H1 (cell line): ENCODE results near the gene WDR37. TPM values are rescaled to one million over a fixed set of nuclear protein-coding genes. Genes with fewer than 3 reads are reported as not detected.

Source experiments
- CTCF ChIA-PET: fragments of 300-600 bp; sonication (Branson Sonifier 250); formaldehyde crosslinking; loops from one replicate; lab custom pipeline; 2021; ENCODE audit not compliant: partially characterized antibody; lab: Charles Lee
- POLR2A ChIA-PET: fragments of 300-600 bp; sonication (Branson Sonifier 250); formaldehyde crosslinking; loops from one replicate; lab custom pipeline; 2021; ENCODE audit warnings: inconsistent platforms; ENCODE audit not compliant: partially characterized antibody; lab: Charles Lee
- DNase-seq, 2 experiments: peaks; one replicate each; pipeline versions ENCODE4 v3.0.0 to v3.0.0-alpha.2; 2010 to 2022; ENCODE audit warnings: low spot score in 2 of 2, low read depth in 1 of 2, mixed read lengths in 1 of 2
- FAIRE-seq: peaks from 2 replicates; lab custom pipeline; 2011; peaks lifted over from hg19 to GRCh38; lab: Jason Lieb, UNC
- H2AFZ ChIP-seq: 2 replicates; pipeline ENCODE4 v1.8.1; 2012; ENCODE audit warnings: low read length, inconsistent platforms
- H2AK5ac ChIP-seq: 2 replicates; pipeline ENCODE4 v1.6.1; 2013; ENCODE audit warnings: low read depth, low read length
- H2BK120ac ChIP-seq: replicated peaks from 2 replicates; pipeline ENCODE3; 2013; ENCODE audit warnings: low read depth, low read length, inconsistent platforms
- H2BK12ac ChIP-seq: 2 replicates; pipeline ENCODE4 v1.6.1; 2013; ENCODE audit warnings: low read depth, low read length
- H2BK15ac ChIP-seq: 2 replicates; pipeline ENCODE4 v1.6.1; 2013; ENCODE audit warnings: low read length
- H2BK20ac ChIP-seq: 2 replicates; pipeline ENCODE4 v1.6.1; 2013; ENCODE audit warnings: low read length
- H2BK5ac ChIP-seq: 2 replicates; pipeline ENCODE4 v1.6.1; 2013; ENCODE audit warnings: low read depth, low read length
- H3K14ac ChIP-seq: 2 replicates; pipeline ENCODE4 v1.6.1; 2013; ENCODE audit warnings: inconsistent platforms; ENCODE audit not compliant: insufficient read length
- H3K18ac ChIP-seq: 2 replicates; pipeline ENCODE4 v1.6.1; 2013; ENCODE audit warnings: low read length; ENCODE audit errors: extremely low read depth
- H3K23ac ChIP-seq: 2 replicates; pipeline ENCODE4 v1.6.1; 2013; ENCODE audit warnings: inconsistent platforms; ENCODE audit not compliant: insufficient read length
- H3K23me2 ChIP-seq: 2 replicates; pipeline ENCODE4 v1.6.1; 2013; ENCODE audit warnings: low read depth, low read length
- H3K27ac ChIP-seq: 2 replicates; pipeline ENCODE4 v1.6.1; 2011; ENCODE audit warnings: low read depth, low read length, inconsistent platforms
- H3K27me3 ChIP-seq, 4 experiments: replicated peaks in 1 of 4; 1 replicate in 1 of 4; 2 replicates in 3 of 4; pipeline versions ENCODE4 v1.6.1 to v1.8.1; 2011 to 2013; ENCODE audit warnings: low read length in 3 of 4, mild to moderate bottlenecking in 3 of 4, inconsistent platforms in 2 of 4, mixed read lengths in 2 of 4, moderate library complexity in 1 of 4; ENCODE audit not compliant: control insufficient read depth in 3 of 4, insufficient read depth in 3 of 4; ENCODE audit errors: extremely low read depth in 1 of 4
- H3K36me3 ChIP-seq, 4 experiments: 2 replicates each; pipeline versions ENCODE4 v1.6.1 to v1.8.1; 2011 to 2013; ENCODE audit warnings: mild to moderate bottlenecking in 4 of 4, low read length in 3 of 4, moderate library complexity in 2 of 4, control low read depth in 1 of 4, inconsistent platforms in 1 of 4; ENCODE audit not compliant: insufficient read depth in 4 of 4, control insufficient read depth in 2 of 4
- H3K4ac ChIP-seq: replicated peaks from 2 replicates; pipeline ENCODE3; 2013; ENCODE audit warnings: low read length, low read depth, mixed read lengths, inconsistent platforms; ENCODE audit not compliant: insufficient read length
- H3K4me1 ChIP-seq, 4 experiments: replicated peaks in 1 of 4; 1 replicate in 1 of 4; 2 replicates in 3 of 4; pipeline versions ENCODE4 v1.6.1 to v1.8.1; 2011 to 2013; ENCODE audit warnings: low read length in 3 of 4, inconsistent platforms in 2 of 4, mixed read lengths in 1 of 4; ENCODE audit not compliant: insufficient read depth in 4 of 4, control insufficient read depth in 3 of 4
- H3K4me2 ChIP-seq, 2 experiments: 2 replicates each; pipeline versions ENCODE4 v1.6.1 to v1.8.1; 2011 to 2013; ENCODE audit warnings: low read depth in 2 of 2, low read length in 2 of 2, control low read depth in 1 of 2, inconsistent platforms in 1 of 2, mild to moderate bottlenecking in 1 of 2; ENCODE audit not compliant: insufficient read depth in 1 of 2
- H3K4me3 ChIP-seq, 4 experiments: fragments of 200-600, 300-600 bp in 1 of 4; sonication (generic), shearing (Covaris generic), sonication (Bioruptor Twin) in 1 of 4; 2 replicates each; pipeline versions ENCODE4 v1.5.1 to v1.8.1; 2011 to 2016; ENCODE audit warnings: low read length in 4 of 4, low read depth in 3 of 4, control low read depth in 2 of 4, inconsistent platforms in 2 of 4, mild to moderate bottlenecking in 2 of 4, mixed read lengths in 1 of 4, moderate library complexity in 1 of 4; ENCODE audit not compliant: insufficient read depth in 2 of 4; ENCODE audit errors: extremely low read depth in 1 of 4
- H3K56ac ChIP-seq: replicated peaks from 2 replicates; pipeline ENCODE3; 2013; ENCODE audit warnings: low read depth, mild to moderate bottlenecking, mixed read lengths, low read length, inconsistent platforms; ENCODE audit not compliant: insufficient read length
- H3K79me1 ChIP-seq: 2 replicates; pipeline ENCODE4 v1.6.1; 2013; ENCODE audit warnings: low read depth, low read length, control low read depth
- H3K79me2 ChIP-seq, 2 experiments: 2 replicates each; pipeline versions ENCODE4 v1.6.1 to v1.8.1; 2012 to 2013; ENCODE audit warnings: low read length in 2 of 2, mild to moderate bottlenecking in 2 of 2, inconsistent platforms in 1 of 2; ENCODE audit not compliant: insufficient read depth in 2 of 2, control insufficient read depth in 1 of 2
- H3K9ac ChIP-seq, 4 experiments: replicated peaks in 1 of 4; 1 replicate in 1 of 4; 2 replicates in 3 of 4; pipeline versions ENCODE4 v1.6.1 to v1.8.1; 2011 to 2013; ENCODE audit warnings: low read depth in 3 of 4, low read length in 3 of 4, control low read depth in 2 of 4, mild to moderate bottlenecking in 2 of 4, moderate library complexity in 2 of 4, inconsistent platforms in 1 of 4; ENCODE audit errors: extremely low read depth in 1 of 4
- H3K9me3 ChIP-seq, 2 experiments: 2 replicates each; pipeline versions ENCODE4 v1.6.1 to v1.8.1; 2012 to 2013; ENCODE audit warnings: mild to moderate bottlenecking in 2 of 2, moderate library complexity in 2 of 2, control low read depth in 1 of 2, inconsistent platforms in 1 of 2, low read depth in 1 of 2, low read length in 1 of 2, mixed read lengths in 1 of 2; ENCODE audit not compliant: insufficient read depth in 2 of 2
- H4K20me1 ChIP-seq, 2 experiments: replicated peaks in 1 of 2; 2 replicates each; pipeline versions ENCODE3 to v1.8.1; 2011 to 2013; ENCODE audit warnings: inconsistent platforms in 2 of 2, low read length in 2 of 2, mild to moderate bottlenecking in 1 of 2; ENCODE audit not compliant: insufficient read depth in 2 of 2, control insufficient read depth in 1 of 2
- H4K5ac ChIP-seq: 2 replicates; pipeline ENCODE4 v1.6.1; 2013; ENCODE audit warnings: low read length, low read depth, mixed read lengths, inconsistent platforms; ENCODE audit not compliant: insufficient read length
- H4K8ac ChIP-seq: 2 replicates; pipeline ENCODE4 v1.8.0; 2013; ENCODE audit warnings: mild to moderate bottlenecking, moderate library complexity, low read length, inconsistent platforms; ENCODE audit not compliant: insufficient read depth; ENCODE audit errors: extremely low read depth
- H4K91ac ChIP-seq: replicated peaks from 2 replicates; pipeline ENCODE3; 2013; ENCODE audit warnings: low read length, mixed read lengths, inconsistent platforms; ENCODE audit not compliant: insufficient read length
- KDM4A ChIP-seq: IDR thresholded peaks from one replicate; pipeline ENCODE4 v1.7.1; 2012; ENCODE audit warnings: low read depth, mild to moderate bottlenecking, moderate library complexity, low read length, inconsistent platforms; ENCODE audit not compliant: severe bottlenecking
- NANOG ChIP-seq: IDR thresholded peaks from 2 replicates; pipeline ENCODE4 v1.6.1; 2011; ENCODE audit warnings: low read length, low read depth, mild to moderate bottlenecking, inconsistent platforms; ENCODE audit not compliant: insufficient read depth, poor library complexity, severe bottlenecking
- POLR2A ChIP-seq, 2 experiments: IDR thresholded peaks; 1 replicate in 1 of 2; 2 replicates in 1 of 2; pipeline ENCODE4 v1.6.1; 2011; ENCODE audit warnings: low read depth in 2 of 2, low read length in 2 of 2, mild to moderate bottlenecking in 2 of 2; ENCODE audit errors: control extremely low read depth in 1 of 2
- YY1 ChIP-seq: IDR thresholded peaks from 2 replicates; pipeline ENCODE4 v1.6.1; 2011; ENCODE audit warnings: low read depth, mild to moderate bottlenecking, low read length
- WGBS, 2 experiments: shearing (Covaris generic) in 1 of 2; methylation state at CpG; one replicate each; pipeline versions ENCODE4 v1.1.6 to v1.1.7; 2013 to 2015; ENCODE audit warnings: low lambda C conversion rate in 2 of 2, mixed read lengths in 2 of 2, inconsistent platforms in 1 of 2, low coverage in 1 of 2, missing lambda C conversion rate in 1 of 2; ENCODE audit not compliant: insufficient replicate concordance in 2 of 2, insufficient coverage in 1 of 2, insufficient read length in 1 of 2; ENCODE audit errors: extremely low coverage in 1 of 2, missing lambda C conversion rate in 1 of 2; 5-methylcytosine and 5-hydroxymethylcytosine counted together
- polyA plus RNA-seq, 7 experiments: library from polyadenylated mRNA; depleted of rRNA in 3 of 7; stranded (reverse) in 5 of 7; unstranded in 2 of 7; fragments of >200 nt in 5 of 7; fragments of 200-250 nt in 2 of 7; gene quantifications; 1 replicate in 5 of 7; 2 replicates in 1 of 7; 4 replicates in 1 of 7; pipeline versions ENCODE4 v1.2.1 to v1.2.3, GENCODE V29; 2011 to 2013; ENCODE audit warnings: missing spikeins in 2 of 7, mixed read lengths in 2 of 7
- total RNA-seq: library from RNA; stranded (reverse); fragmentation: NEBNext Ultra II Directional; extraction: Animal tissue kit (Norgen Biotek cat#: 25700); gene quantifications from 2 replicates; pipeline ENCODE4 v1.2.1, GENCODE V29; 2021
- TF ChIP-seq, protein P1 (sequence below): IDR thresholded peaks from 2 replicates; pipeline ENCODE4 v1.6.1; 2011; ENCODE audit warnings: low read length, improper control_type of control experiment

WDR37 gene
- total and polyA plus RNA-seq, 2 of the 8 experiments (the other 6 are each of a cell fraction or from before 2014, with no cell fraction given): 9.6 to 12.0 TPM

DNA sequence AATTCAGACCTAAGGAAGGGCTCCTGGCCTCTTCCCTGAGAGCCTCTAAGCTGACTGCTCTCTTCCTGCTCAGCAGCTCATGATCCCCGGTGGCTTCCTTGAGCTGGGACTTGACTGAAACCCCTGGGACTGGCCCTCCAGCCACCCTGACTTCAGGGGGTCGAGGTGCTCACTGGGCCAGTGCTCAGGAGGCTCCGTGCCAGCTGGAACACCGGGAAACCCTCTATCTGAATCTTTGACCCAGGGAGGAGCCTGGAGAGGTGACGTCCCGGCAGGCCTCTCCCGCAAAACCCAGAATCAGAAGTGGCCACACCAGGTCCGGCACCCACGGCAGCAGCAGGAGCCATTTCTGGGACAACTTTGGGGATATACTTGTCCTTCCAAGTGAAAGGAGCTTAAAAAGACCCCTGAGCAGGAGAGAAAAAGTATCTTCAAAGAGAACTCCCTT lies 110.7 kb downstream of the WDR37 start:
- FAIRE-seq: no peak
- no peak overlapping the region for H2BK12ac ChIP-seq
- no peak overlapping the region for H3K4ac ChIP-seq
- no peaks in the 10 kb centered on the region for H3K79me2 ChIP-seq
- H2BK5ac ChIP-seq: no peak overlapping the region
- no peak overlapping the region for H3K4me2 ChIP-seq
- H3K18ac ChIP-seq: no peak overlapping the region
- no peaks in the 10 kb centered on the region for H3K23me2 ChIP-seq
- no peak overlapping the region for H2AFZ ChIP-seq
- no peak overlapping the region for H2BK120ac ChIP-seq
- no peaks in the 10 kb centered on the region for H3K36me3 ChIP-seq
- H4K20me1 ChIP-seq: peaks cover 0 to 3% of the 10 kb centered on the region in 2 experiments
- no peak overlapping the region for H3K4me3 ChIP-seq
- 91% methylated on average over 9 of the region's 9 CpGs; no CpG with 5 or more reads in 1 of the 2 experiments for WGBS, 2 experiments
- H3K9me3 ChIP-seq: no peaks in the 10 kb centered on the region
- no peak overlapping the region for H2BK20ac ChIP-seq
- H3K9ac ChIP-seq: no peak overlapping the region
- no peak overlapping the region for H4K5ac ChIP-seq
- H4K91ac ChIP-seq: no peak overlapping the region
- no peak overlapping the region for H2AK5ac ChIP-seq
- DNase-seq: no peak
- CTCF ChIA-PET: no interaction called here
- H3K23ac ChIP-seq: no peak overlapping the region
- POLR2A ChIA-PET: no interaction called here
- peaks cover 0 to 5% (median 0%) of the 10 kb centered on the region in 4 experiments; a peak in 2 of 7 replicates for H3K27me3 ChIP-seq
- no peak overlapping the region for H3K56ac ChIP-seq
- no peak overlapping the region for H4K8ac ChIP-seq
- no peaks in the 10 kb centered on the region for H3K79me1 ChIP-seq
- no peak overlapping the region for H2BK15ac ChIP-seq
- H3K14ac ChIP-seq: no peak overlapping the region
- no peak overlapping the region for H3K27ac ChIP-seq
- H3K4me1 ChIP-seq: no peaks in the 10 kb centered on the region
- TF ChIP-seq KDM4A (no peak), NANOG (no peak), YY1 (no peak), POLR2A (IDR thresholded peaks at IDR 0.05; ENCODE audit: control extremely low read depth in 1 of 2, low read depth in 2 of 2, low read length in 2 of 2) (no peak)
- TF ChIP-seq, protein P1, sequence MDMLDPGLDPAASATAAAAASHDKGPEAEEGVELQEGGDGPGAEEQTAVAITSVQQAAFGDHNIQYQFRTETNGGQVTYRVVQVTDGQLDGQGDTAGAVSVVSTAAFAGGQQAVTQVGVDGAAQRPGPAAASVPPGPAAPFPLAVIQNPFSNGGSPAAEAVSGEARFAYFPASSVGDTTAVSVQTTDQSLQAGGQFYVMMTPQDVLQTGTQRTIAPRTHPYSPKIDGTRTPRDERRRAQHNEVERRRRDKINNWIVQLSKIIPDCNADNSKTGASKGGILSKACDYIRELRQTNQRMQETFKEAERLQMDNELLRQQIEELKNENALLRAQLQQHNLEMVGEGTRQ: no peak
